NCI-H1694 (cell line): Measurements from ENCODE around the gene NPIPB8.
"Not testable (repeated sequence)": the region's sequence is repeated elsewhere in the genome, so short reads cannot be mapped to it uniquely, and the experiment has no call there.

Experiments
- DNase-seq: peaks from one replicate; lab custom pipeline; 2025; lab: John Stamatoyannopoulos, UW

NPIPB8 gene

DNA sequence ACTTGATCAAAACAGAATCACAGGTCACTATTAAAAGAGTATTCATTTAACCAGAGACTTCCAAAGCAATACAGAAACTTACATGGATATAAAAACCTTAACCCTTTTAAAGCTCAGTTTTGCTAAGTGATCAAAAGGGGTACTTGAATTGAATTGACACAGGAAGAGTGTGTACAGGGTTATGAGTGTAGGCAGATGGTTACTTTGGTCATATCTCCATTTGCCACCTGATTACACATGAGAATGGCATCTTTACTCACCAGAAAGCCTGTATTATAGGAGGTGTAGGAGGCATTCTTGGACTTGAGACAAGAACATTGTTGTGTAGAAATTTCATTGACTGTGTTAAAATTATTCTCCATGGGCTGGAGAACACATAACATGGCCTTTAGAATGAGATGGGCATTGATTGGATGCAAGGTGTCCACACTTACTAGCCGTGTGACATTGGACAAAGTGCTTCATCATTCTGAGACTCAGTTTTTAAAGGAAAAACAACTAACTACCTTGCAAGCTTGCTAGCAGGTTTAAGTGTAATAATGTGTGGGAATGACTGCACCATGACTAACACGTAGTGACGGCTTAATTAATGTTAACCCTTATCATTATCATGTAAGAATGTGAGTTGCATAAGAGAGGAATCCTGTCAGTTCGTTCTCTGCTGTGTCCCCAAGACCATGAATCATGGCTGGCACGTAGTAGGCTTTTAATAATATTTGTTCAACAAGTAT, 1.6 kb upstream of the NPIPB8 start:
- not testable (repeated sequence) for DNase-seq

GRCh38 chr16:28638359-28638758, 494 bp downstream of the NPIPB8 start:
- not testable (repeated sequence) for DNase-seq

DNA sequence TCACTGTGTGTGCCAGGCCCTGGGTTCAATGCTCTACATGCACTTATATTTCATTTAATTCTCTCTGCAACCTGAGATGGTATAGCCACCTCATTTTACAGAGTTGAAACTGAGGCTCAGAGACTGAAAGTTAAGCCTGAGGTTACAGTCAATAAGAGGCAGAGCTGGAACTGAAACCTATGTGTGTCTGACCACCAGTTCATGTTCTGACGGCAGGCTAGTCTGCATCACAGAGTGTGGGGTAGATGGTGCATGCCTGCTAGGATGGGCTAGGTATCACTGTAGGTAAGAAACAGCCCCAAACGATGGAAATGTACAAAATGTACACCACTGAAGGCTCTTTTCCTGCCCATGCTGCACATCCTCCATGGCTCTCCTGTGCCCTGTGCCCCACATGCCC, 2.1 kb downstream of the NPIPB8 start:
- DNase-seq: not testable (repeated sequence)

DNA sequence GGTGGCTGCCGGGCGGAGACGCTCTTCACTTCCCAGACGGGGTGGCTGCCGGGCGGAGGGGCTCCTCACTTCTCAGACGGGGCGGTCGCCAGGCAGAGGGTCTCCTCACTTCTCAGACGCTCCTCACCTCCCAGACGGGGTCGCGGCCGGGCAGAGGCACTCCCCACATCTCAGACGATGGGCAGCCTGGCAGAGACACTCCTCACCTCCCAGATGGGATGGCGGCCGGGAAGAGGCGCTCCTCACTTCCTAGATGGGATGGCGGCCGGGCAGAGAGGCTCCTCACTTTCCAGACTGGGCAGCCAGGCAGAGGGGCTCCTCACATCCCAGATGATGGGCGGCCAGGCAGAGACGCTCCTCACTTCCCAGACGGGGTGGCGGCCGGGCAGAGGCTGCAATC, 28.4 kb downstream of the NPIPB8 start:
- DNase-seq: not testable (repeated sequence)

DNA sequence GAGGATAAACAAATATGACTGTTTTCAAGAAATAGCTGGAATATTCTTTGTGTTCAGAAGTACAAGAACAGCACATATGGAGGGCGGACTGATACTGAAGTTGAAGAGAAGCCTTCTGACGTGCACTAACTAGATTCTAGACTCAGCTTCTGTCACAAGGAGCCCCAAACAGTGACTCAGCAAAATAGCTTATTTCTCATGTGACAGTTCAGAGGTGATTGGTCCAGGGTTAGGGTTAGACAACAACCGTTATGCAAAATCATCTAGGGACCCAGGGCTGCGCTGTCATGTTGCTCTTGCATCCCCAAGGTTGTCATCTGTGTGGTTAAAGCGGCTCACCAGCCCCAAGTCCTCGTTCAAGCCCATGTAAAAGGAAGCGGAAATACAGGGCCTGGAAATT, 29.6 kb downstream of the NPIPB8 start:
- not testable (repeated sequence) for DNase-seq

- DNase-seq: not testable (repeated sequence)
Measured at GRCh38 chr16:28668199-28668598, 30.3 kb downstream of the NPIPB8 start.

DNA sequence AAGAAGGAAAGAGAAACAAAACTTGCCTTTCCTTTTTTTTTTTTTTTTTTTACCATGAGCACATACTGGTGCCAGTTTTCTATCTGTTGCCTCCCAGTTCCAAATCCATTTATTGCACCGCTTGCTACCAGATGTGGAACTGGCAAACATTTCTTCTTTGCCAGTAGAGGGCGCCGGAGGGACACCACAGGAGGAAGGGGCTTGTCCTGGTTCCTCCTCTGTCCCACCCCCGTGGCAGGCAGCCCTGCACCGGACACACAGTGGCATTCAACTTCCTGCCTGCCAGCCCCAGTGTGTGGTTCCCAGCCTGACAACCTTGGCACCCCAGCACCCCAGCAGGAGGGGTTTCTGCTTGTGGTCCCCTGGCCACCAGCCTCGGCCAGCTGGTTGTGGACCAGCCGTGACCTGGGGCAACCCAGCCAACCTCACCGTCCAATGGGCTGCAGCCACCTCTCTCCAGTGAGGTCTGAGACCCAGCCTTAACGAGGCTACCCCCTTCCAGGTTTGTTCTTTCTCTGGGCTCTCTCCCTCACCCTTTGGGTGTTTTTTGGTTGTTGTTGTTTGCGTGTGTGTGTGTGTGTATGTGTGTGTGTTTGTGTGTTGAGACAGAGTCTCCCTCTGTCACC, 50.6 kb downstream of the NPIPB8 start:
- not testable (repeated sequence) for DNase-seq

GRCh38 chr16:28689425-28689824, 51.6 kb downstream of the NPIPB8 start:
- not testable (repeated sequence) for DNase-seq

- not testable (repeated sequence) for DNase-seq
Measured at GRCh38 chr16:28691722-28692121, 53.9 kb downstream of the NPIPB8 start.

GRCh38 chr16:28693257-28693950, 55.5 kb downstream of the NPIPB8 start:
- not testable (repeated sequence) for DNase-seq

- not testable (repeated sequence) for DNase-seq
Measured at GRCh38 chr16:28699792-28700191, 61.9 kb downstream of the NPIPB8 start.

- not testable (repeated sequence) for DNase-seq
Measured at GRCh38 chr16:28700349-28700748, 62.5 kb downstream of the NPIPB8 start.

- not testable (repeated sequence) for DNase-seq
Measured at GRCh38 chr16:28701384-28701783, 63.5 kb downstream of the NPIPB8 start.

DNA sequence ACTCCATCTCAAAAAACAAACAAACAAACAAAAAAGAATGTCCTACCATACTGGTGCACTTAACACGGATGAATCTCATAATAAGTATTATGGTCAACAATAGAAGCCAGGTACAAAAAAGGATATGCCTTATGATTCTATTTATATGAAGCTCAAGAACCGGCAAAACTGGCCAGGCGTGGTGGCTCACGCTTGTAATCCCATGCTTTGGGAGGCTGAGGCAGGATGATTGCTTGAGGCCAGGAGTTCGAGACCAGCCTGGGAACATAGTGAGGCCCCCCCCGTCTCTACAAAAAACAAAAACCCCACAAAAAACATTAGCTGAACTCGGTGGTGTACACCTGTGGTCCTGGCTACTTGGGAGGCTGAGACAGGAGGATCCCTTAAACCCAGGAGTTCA, 66.4 kb downstream of the NPIPB8 start:
- not testable (repeated sequence) for DNase-seq
